ENCODE data around the gene NRAP. TPM values are rescaled to one million over a fixed set of nuclear protein-coding genes. Genes with fewer than 3 reads are reported as not detected.

The NRAP gene
- total RNA-seq, 4 donors from 2014 or later: 0.16 to 12.3 (median 1.1) TPM; not detected in 1

DNA sequence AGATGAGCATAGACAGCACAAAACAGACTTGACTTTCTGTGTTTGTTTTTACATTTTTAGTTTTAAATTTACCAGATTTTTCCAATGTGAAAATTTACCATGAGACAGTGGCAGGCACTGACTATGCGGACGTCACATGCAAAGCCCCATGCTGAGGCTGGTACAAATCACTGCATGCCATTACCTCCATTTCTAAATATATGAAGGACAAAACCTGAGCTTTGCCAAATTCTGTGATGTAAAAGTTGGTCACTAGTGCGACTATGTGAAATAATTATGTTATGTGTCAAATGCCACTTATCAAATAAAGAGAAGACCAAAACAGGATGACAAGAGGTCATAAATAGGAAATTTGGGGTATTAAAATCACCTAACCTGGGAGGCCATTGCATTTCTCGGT, 22.1 kb downstream of the NRAP start:
- 67 to 94% methylated on average over 4 of the region's 4 CpGs for WGBS, 2 donors (ENCODE audit: low coverage in 1 of 2)
- Histone ChIP-seq H3K27me3 (no peaks in the 10 kb centered on the region), H3K9me3 (no peaks in the 10 kb centered on the region), H3K4me3 (no peak overlapping the region), H3K36me3 (no peaks in the 10 kb centered on the region), H3K4me1 (peaks cover 0 to 24% (median 11%) of the 10 kb centered on the region in 4 donors), H3K27ac (no peak overlapping the region)
- intact Hi-C loops (cut with DNase I; ENCODE audit: low total_unique reads) (no loop called here), in situ Hi-C loops (cut with MboI; ENCODE audit: low pct_ligation_motif_present in 1 of 4, low pct_unique_long_range_greater_than_20kb in 1 of 4, low sequenced_read_pairs in 3 of 4) (no loop called here)
- DNase-seq: no peak
- TF ChIP-seq POLR2A (IDR thresholded peaks at IDR 0.05): no peak
- TF ChIP-seq EP300 (IDR thresholded peaks at IDR 0.05; ENCODE audit: low read depth): no peak
- TF ChIP-seq POLR2AphosphoS5 (IDR thresholded peaks at IDR 0.05): no peak
- TF ChIP-seq, protein P1, sequence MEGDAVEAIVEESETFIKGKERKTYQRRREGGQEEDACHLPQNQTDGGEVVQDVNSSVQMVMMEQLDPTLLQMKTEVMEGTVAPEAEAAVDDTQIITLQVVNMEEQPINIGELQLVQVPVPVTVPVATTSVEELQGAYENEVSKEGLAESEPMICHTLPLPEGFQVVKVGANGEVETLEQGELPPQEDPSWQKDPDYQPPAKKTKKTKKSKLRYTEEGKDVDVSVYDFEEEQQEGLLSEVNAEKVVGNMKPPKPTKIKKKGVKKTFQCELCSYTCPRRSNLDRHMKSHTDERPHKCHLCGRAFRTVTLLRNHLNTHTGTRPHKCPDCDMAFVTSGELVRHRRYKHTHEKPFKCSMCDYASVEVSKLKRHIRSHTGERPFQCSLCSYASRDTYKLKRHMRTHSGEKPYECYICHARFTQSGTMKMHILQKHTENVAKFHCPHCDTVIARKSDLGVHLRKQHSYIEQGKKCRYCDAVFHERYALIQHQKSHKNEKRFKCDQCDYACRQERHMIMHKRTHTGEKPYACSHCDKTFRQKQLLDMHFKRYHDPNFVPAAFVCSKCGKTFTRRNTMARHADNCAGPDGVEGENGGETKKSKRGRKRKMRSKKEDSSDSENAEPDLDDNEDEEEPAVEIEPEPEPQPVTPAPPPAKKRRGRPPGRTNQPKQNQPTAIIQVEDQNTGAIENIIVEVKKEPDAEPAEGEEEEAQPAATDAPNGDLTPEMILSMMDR (IDR thresholded peaks at IDR 0.05): no peak

DNA sequence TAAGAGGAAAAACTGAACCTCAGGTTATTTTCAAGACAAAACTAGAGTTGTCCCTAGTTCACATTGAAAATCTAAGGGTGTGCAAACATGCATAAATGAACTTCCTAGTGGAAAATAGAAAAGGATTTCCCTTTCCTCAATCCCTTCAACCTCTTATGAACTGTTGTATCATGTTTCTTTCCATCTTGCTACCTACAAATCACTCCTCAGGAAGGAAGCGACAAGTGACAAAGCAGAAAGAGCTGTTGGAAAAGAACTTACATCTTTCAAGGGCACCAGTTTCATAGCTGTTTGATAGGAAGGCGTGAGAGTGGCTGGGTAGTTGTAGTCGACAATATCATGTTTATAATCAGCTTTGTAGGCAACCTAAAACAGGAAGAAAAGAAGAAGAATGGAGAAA, 23.9 kb downstream of the NRAP start:
- in situ Hi-C loops (cut with MboI; ENCODE audit: low pct_ligation_motif_present in 1 of 4, low pct_unique_long_range_greater_than_20kb in 1 of 4, low sequenced_read_pairs in 3 of 4): no loop called here
- Histone ChIP-seq H3K27me3 (no peaks in the 10 kb centered on the region), H3K27ac (no peak overlapping the region), H3K4me3 (no peak overlapping the region), H3K4me1 (peaks cover 0 to 20% (median 5%) of the 10 kb centered on the region in 4 donors), H3K9me3 (no peaks in the 10 kb centered on the region), H3K36me3 (no peaks in the 10 kb centered on the region)
- no peak for DNase-seq
- 84 to 100% methylated on average over 1 to 3 of the region's 3 CpGs for WGBS, 2 donors (ENCODE audit: low coverage in 1 of 2)
- intact Hi-C loops (cut with DNase I; ENCODE audit: low total_unique reads): no loop called here
- TF ChIP-seq, protein P1 (IDR thresholded peaks at IDR 0.05): no peak
- TF ChIP-seq POLR2AphosphoS5 (IDR thresholded peaks at IDR 0.05): no peak
- TF ChIP-seq POLR2A (IDR thresholded peaks at IDR 0.05): no peak
- TF ChIP-seq EP300 (IDR thresholded peaks at IDR 0.05; ENCODE audit: low read depth): no peak

DNA sequence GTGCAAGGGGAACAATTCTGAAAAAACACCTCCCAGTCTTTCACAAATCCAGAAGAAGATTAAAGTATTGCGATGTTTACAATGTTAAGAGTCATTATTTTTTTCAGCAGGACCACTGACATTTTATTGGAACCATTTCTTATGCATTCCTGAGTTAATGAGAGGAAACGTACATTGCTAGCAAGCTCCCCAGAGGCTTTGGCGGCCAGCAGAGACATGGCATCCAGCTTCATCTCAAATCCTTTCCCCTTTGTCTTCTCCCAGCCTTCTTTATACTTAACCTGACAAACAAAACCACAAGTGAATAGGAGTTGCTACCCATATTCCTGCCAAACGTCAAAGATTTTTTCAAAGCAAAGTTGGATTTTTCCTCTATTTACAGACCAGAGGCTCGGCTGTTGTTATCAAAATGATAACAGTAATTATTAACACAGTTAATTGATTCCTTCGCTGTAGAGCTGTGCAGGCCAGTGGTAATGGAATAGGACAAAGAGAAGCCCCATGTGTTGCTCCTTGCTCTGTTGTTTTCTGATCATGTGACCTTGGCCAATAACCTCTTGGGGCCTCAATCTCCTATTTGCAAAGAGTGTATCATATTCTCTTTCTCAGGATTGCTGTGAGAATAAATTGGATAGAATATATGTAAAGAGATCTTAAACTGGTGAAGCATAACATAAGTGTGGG, 32.0 kb downstream of the NRAP start:
- in situ Hi-C loops (cut with MboI; ENCODE audit: low pct_ligation_motif_present in 1 of 4, low pct_unique_long_range_greater_than_20kb in 1 of 4, low sequenced_read_pairs in 3 of 4): no loop called here
- Histone ChIP-seq H3K27ac (no peak overlapping the region), H3K4me3 (no peak overlapping the region), H3K9me3 (no peaks in the 10 kb centered on the region), H3K36me3 (no peaks in the 10 kb centered on the region), H3K27me3 (no peaks in the 10 kb centered on the region), H3K4me1 (peaks cover 0 to 39% (median 19%) of the 10 kb centered on the region in 4 donors)
- WGBS, 2 donors (ENCODE audit: low coverage in 1 of 2): 70 to 74% methylated on average over 6 of the region's 6 CpGs
- TF ChIP-seq EP300 (IDR thresholded peaks at IDR 0.05; ENCODE audit: low read depth) (no peak), POLR2AphosphoS5 (IDR thresholded peaks at IDR 0.05) (no peak), POLR2A (IDR thresholded peaks at IDR 0.05) (no peak)
- TF ChIP-seq, protein P1 (IDR thresholded peaks at IDR 0.05): no peak
- no peak for DNase-seq
- intact Hi-C loops (cut with DNase I; ENCODE audit: low total_unique reads): no loop called here

DNA sequence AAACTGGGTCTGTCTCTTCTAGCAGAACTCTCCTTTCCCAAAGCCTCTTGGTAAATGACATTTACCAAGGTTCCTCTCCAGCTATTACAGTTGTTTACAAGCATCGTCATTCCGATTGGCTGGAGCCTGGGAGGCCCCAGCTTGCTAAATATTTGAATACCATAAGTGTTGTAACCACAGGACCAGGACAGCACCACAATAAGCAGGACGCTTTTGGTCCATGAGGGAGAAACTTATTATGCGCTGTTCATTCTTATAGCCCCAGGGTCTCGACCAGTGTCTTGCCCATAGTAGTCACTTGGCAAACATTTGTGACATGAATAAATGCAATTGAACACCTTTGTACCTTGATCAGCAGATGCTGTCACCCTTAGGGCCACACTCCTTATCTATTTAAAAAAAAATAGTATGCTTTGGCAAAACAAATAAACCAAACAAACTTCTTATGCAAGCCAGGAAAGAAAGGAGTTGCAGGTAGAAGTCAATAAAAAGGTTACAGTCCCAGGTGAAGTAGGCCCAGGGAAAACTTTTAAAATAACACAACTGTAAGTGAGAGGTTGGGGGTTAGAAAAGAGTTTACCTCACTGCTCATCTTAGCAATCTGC, 32.8 kb downstream of the NRAP start:
- Histone ChIP-seq H3K4me3 (no peak overlapping the region), H3K36me3 (no peaks in the 10 kb centered on the region), H3K4me1 (peaks cover 0 to 44% (median 19%) of the 10 kb centered on the region in 4 donors), H3K9me3 (no peaks in the 10 kb centered on the region), H3K27me3 (no peaks in the 10 kb centered on the region), H3K27ac (no peak overlapping the region)
- WGBS, 2 donors (ENCODE audit: low coverage in 1 of 2): 57 to 58% methylated on average over 2 to 5 of the region's 5 CpGs
- no peak for DNase-seq
- no peak for TF ChIP-seq POLR2AphosphoS5 (IDR thresholded peaks at IDR 0.05)
- TF ChIP-seq EP300 (IDR thresholded peaks at IDR 0.05; ENCODE audit: low read depth): no peak
- TF ChIP-seq, protein P1 (IDR thresholded peaks at IDR 0.05): no peak
- TF ChIP-seq POLR2A (IDR thresholded peaks at IDR 0.05): no peak
- in situ Hi-C loops (cut with MboI; ENCODE audit: low pct_ligation_motif_present in 1 of 4, low pct_unique_long_range_greater_than_20kb in 1 of 4, low sequenced_read_pairs in 3 of 4) (no loop called here), intact Hi-C loops (cut with DNase I; ENCODE audit: low total_unique reads) (no loop called here)

Data from transverse colon (tissue), 4 donors.